Muscle of arm (tissue), 12 donors: ENCODE data around the gene OVCA2. TPM values are rescaled to one million over a fixed set of nuclear protein-coding genes. Genes with fewer than 3 reads are reported as not detected.

Experiments used
- DNase-seq: peaks from one replicate; pipeline ENCODE4 v3.0.0-alpha.2; 2013
- polyA plus RNA-seq, 12 donors: library from polyadenylated mRNA; unstranded; fragments of 120-200 nt; gene quantifications; one replicate each; pipeline ENCODE4 v1.2.1, GENCODE V29; 2013; ENCODE audit not compliant: insufficient read length in 12 of 12

Gene OVCA2
- polyA plus RNA-seq, 12 donors: 7.8 to 12.7 (median 10.2) TPM; not detected in 2

- no peak for DNase-seq
These were observed 41.8 kb downstream of the OVCA2 start for GRCh38 chr17:2083613-2084035.

- peak; percentile 83 for DNase-seq
These were observed 42.4 kb downstream of the OVCA2 start for GRCh38 chr17:2084036-2084765.

- DNase-seq: peak; percentile 88
These were observed 43.2 kb downstream of the OVCA2 start for GRCh38 chr17:2084766-2085647.

GRCh38 chr17:2085648-2085949 is 43.8 kb downstream of the OVCA2 start:
- peak; percentile 86 for DNase-seq

- DNase-seq: no peak
These were observed 44.5 kb downstream of the OVCA2 start for GRCh38 chr17:2086306-2086705.

GRCh38 chr17:2087597-2088211 is 45.9 kb downstream of the OVCA2 start:
- peak; percentile 72 for DNase-seq

GRCh38 chr17:2089021-2089422 is 47.2 kb downstream of the OVCA2 start:
- peak; percentile 79 for DNase-seq

- DNase-seq: no peak
These were observed 48.4 kb downstream of the OVCA2 start for GRCh38 chr17:2090210-2090641.

- DNase-seq: peak; percentile 84
These were observed 49.1 kb downstream of the OVCA2 start for GRCh38 chr17:2090804-2091534.

GRCh38 chr17:2092253-2092652 is 50.4 kb downstream of the OVCA2 start:
- DNase-seq: no peak

Other genes with a start within 250 kb of the OVCA2 start
- 10 to 100 TPM in 4 of 12 donors, 1 to 10 TPM in 7, not detected in 1; 6.3 to 17.1 (median 7.7) TPM for gene SMYD4, start 212.1 kb upstream of the OVCA2 start, polyA plus RNA-seq
- gene RPA1, start 212.0 kb upstream of the OVCA2 start, polyA plus RNA-seq: 10 to 100 TPM in 11 of 12 donors, not detected in 1; 36.3 to 67.5 (median 55.6) TPM
- 1 to 10 TPM in 9 of 12 donors, under 1 TPM in 1, not detected in 2; 0.62 to 2.2 (median 1.2) TPM for gene RTN4RL1, start 16.7 kb upstream of the OVCA2 start, polyA plus RNA-seq
- 10 to 100 TPM in 11 of 12 donors, not detected in 1; 21.5 to 69.4 (median 30.4) TPM for gene DPH1, start 11.9 kb upstream of the OVCA2 start, polyA plus RNA-seq
- 10 to 100 TPM in 11 of 12 donors, not detected in 1; 16.3 to 77.6 (median 22.9) TPM for gene HIC1, start 13.1 kb downstream of the OVCA2 start, polyA plus RNA-seq